Measurements from ENCODE around the gene NRG2. TPM values are rescaled to one million over a fixed set of nuclear protein-coding genes. Genes with fewer than 3 reads are reported as not detected.

Gene NRG2
- total and polyA plus RNA-seq, 2 of the 8 experiments (the other 6 are each of a cell fraction or from before 2014, with no cell fraction given) = 0.27 to 0.54 TPM

DNA sequence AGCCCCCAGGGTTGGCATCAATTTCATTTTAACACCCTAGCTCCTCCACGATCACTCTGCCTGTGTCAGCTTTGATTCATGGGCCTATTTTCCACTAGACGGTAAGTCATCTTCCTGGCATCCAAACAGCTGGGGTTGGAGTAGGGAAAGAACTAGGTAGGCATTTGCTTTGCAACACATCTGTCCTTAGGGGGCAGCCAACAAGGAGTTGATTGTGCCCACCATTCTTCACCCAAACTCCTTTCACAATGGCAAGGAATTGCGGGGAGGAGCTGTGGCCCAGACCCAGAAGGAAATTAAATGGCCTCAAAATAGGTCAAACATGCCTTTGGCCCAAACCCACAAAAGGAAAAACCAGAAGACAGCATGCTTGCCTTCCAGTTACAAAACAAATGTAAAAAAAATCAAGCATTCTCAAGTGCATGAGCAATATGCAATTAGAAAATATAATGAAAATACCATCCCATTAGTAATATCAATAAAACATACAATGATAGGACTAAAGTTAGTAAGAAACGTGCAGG, 71.8 kb downstream of the NRG2 start (continued):
- no peak for TF ChIP-seq CHD7 (IDR thresholded peaks at IDR 0.05; ENCODE audit: insufficient replicate concordance, low read length)
- TF ChIP-seq YY1 (IDR thresholded peaks at IDR 0.05; ENCODE audit: low read depth, low read length) = no peak
- TF ChIP-seq SIN3A (conservative IDR thresholded peaks at IDR 0.05 in 1 of 2, IDR thresholded peaks at IDR 0.05 in 1 of 2; ENCODE audit: low read depth in 1 of 2, low read length in 2 of 2) = no peak
- no peak for TF ChIP-seq FOSL1 (IDR thresholded peaks at IDR 0.05; ENCODE audit: insufficient read depth, low read depth, low read length)
- TF ChIP-seq, protein P1, sequence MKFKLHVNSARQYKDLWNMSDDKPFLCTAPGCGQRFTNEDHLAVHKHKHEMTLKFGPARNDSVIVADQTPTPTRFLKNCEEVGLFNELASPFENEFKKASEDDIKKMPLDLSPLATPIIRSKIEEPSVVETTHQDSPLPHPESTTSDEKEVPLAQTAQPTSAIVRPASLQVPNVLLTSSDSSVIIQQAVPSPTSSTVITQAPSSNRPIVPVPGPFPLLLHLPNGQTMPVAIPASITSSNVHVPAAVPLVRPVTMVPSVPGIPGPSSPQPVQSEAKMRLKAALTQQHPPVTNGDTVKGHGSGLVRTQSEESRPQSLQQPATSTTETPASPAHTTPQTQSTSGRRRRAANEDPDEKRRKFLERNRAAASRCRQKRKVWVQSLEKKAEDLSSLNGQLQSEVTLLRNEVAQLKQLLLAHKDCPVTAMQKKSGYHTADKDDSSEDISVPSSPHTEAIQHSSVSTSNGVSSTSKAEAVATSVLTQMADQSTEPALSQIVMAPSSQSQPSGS (IDR thresholded peaks at IDR 0.05; ENCODE audit: low read length) = no peak
- TF ChIP-seq, protein P2, sequence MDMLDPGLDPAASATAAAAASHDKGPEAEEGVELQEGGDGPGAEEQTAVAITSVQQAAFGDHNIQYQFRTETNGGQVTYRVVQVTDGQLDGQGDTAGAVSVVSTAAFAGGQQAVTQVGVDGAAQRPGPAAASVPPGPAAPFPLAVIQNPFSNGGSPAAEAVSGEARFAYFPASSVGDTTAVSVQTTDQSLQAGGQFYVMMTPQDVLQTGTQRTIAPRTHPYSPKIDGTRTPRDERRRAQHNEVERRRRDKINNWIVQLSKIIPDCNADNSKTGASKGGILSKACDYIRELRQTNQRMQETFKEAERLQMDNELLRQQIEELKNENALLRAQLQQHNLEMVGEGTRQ (IDR thresholded peaks at IDR 0.05; ENCODE audit: low read length) = no peak

Data from H1 (cell line).